Measurements from ENCODE around the gene AJAP1.
"Not testable (repeated sequence)": the region's sequence is repeated elsewhere in the genome, so short reads cannot be mapped to it uniquely, and the experiment has no call there.

The AJAP1 gene

GRCh38 chr1:4658643-4659628, 4.5 kb downstream of the AJAP1 start:
- no peak for DNase-seq

- DNase-seq = no peak
Measured at GRCh38 chr1:4660917-4661594, 6.6 kb downstream of the AJAP1 start.

- no peak for DNase-seq
Measured at GRCh38 chr1:4661595-4661917, 7.1 kb downstream of the AJAP1 start.

- DNase-seq = no peak
Measured at GRCh38 chr1:4662168-4662567, 7.8 kb downstream of the AJAP1 start.

- DNase-seq = no peak
Measured at GRCh38 chr1:4662723-4663122, 8.3 kb downstream of the AJAP1 start.

GRCh38 chr1:4664095-4664494, 9.7 kb downstream of the AJAP1 start:
- no peak for DNase-seq

GRCh38 chr1:4664606-4665005, 10.2 kb downstream of the AJAP1 start:
- DNase-seq = no peak

- no peak for DNase-seq
Measured at GRCh38 chr1:4665456-4665855, 11.0 kb downstream of the AJAP1 start.

GRCh38 chr1:4666683-4667082, 12.3 kb downstream of the AJAP1 start:
- not testable (repeated sequence) for DNase-seq

GRCh38 chr1:4668743-4669700, 14.6 kb downstream of the AJAP1 start:
- no peak for DNase-seq

- no peak for DNase-seq
Measured at GRCh38 chr1:4670265-4670664, 15.9 kb downstream of the AJAP1 start.

GRCh38 chr1:4671828-4672227, 17.4 kb downstream of the AJAP1 start:
- no peak for DNase-seq

- no peak for DNase-seq
Measured at GRCh38 chr1:4673494-4673893, 19.1 kb downstream of the AJAP1 start.

- DNase-seq = no peak
Measured at GRCh38 chr1:4674117-4674516, 19.7 kb downstream of the AJAP1 start.

- no peak for DNase-seq
Measured at GRCh38 chr1:4674676-4675075, 20.3 kb downstream of the AJAP1 start.

GRCh38 chr1:4675454-4676186, 21.2 kb downstream of the AJAP1 start:
- DNase-seq = no peak

- DNase-seq = no peak
Measured at GRCh38 chr1:4676253-4676652, 21.8 kb downstream of the AJAP1 start.

- no peak for DNase-seq
Measured at GRCh38 chr1:4677608-4678007, 23.2 kb downstream of the AJAP1 start.

- DNase-seq = no peak
Measured at GRCh38 chr1:4678066-4678717, 23.8 kb downstream of the AJAP1 start.

GRCh38 chr1:4681026-4681425, 26.6 kb downstream of the AJAP1 start:
- no peak for DNase-seq

- no peak for DNase-seq
Measured at GRCh38 chr1:4682607-4683220, 28.3 kb downstream of the AJAP1 start.
